ENCODE results near the gene CUTC. TPM values are rescaled to one million over a fixed set of nuclear protein-coding genes. Genes with fewer than 3 reads are reported as not detected.

CUTC gene, protein sequence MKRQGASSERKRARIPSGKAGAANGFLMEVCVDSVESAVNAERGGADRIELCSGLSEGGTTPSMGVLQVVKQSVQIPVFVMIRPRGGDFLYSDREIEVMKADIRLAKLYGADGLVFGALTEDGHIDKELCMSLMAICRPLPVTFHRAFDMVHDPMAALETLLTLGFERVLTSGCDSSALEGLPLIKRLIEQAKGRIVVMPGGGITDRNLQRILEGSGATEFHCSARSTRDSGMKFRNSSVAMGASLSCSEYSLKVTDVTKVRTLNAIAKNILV
- 16.6 and 26.2 TPM in 2 replicates for total RNA-seq

DNA sequence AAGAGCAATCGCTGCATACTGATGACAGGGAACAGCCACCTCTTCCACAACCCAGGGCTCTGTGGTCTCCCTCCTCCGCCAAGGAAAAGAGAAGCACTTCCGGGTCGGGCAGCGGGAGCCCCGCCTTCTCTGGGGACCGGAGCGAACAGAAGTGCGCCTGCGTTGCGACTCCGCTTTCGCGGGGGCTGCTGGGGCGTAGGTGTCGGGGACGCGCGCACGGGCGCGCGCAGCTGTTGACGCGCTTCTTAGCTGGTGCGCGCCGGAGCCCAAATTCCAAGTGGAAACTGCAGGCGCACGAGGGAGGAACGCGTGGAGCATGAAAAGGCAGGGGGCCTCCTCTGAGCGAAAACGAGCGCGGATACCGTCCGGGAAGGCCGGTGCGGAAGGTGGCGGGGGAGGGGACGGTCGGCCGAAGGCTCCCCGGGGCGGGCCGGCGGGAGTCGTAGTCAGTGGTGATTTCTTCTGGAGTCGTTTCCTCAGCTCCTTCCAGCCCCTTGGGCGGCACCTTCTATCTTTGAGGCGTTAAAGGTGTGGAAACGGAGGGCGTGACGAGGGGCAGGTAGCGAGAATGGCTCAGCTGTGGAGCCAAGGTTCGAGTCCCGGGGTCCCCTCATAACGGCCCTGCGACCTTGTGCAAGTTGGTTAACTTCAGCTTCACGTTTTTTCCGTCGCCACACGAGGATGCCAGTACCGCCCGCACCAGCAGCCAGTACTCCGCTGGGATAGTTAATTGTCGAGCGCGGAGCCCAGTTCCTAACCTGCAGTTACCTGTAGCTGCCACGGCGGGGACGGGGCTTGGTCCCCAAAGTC is at the start of gene CUTC, which contains the start of gene COX15:
CUTC (plus strand) TSS at position 202 of the 810 bp plus-strand sequence; CDS start at position 317, 115 bp downstream.
COX15 (minus strand) TSS at position 95 of the 810 bp plus-strand sequence; CDS start at position 17, 78 bp downstream.

GRCh38 chr10:99782447-99783286 is 50.6 kb downstream of the CUTC start, which contains the start of gene ABCC2:
ABCC2 (plus strand) TSS chr10:99782640; CDS start chr10:99782845, 205 bp downstream.

Other genes with a start within 250 kb of the CUTC start
- not detected in 2 replicates for gene NKX2-3, start 199.3 kb upstream of the CUTC start, total RNA-seq
- 24.3 and 24.5 TPM in 2 replicates for gene SLC25A28, start 111.8 kb upstream of the CUTC start, total RNA-seq
- gene ENTPD7, start 72.7 kb upstream of the CUTC start, total RNA-seq = 29.4 and 46.0 TPM in 2 replicates
- 32.3 and 42.4 TPM in 2 replicates for gene COX15, start 107 bp upstream of the CUTC start, total RNA-seq
- gene ABCC2, start 50.4 kb downstream of the CUTC start, total RNA-seq = 0.97 and 1.6 TPM in 2 replicates